GM23338 (cell line): ENCODE measurements around the gene ANKRD27. TPM values are rescaled to one million over a fixed set of nuclear protein-coding genes. Genes with fewer than 3 reads are reported as not detected.
A peak's percentile ranks its signal among the peaks of the same experiment; 100 is the strongest.

Source experiments
- ATAC-seq: fragments of 200-7000 bp; cut with Tn5 transposase; 3 replicates; pipeline ENCODE4 v1.9.1; 2020
- DNase-seq: peaks from one replicate; pipeline ENCODE4 v3.0.0-alpha.2; 2015; ENCODE audit warnings: low spot score
- H2AFZ ChIP-seq: fragments of 200-600 bp; sonication (generic); 2 replicates; pipeline ENCODE4 v1.8.0; 2016; ENCODE audit warnings: antibody characterized with exemption, mild to moderate bottlenecking, moderate library complexity
- H3F3A ChIP-seq: fragments of 200-600 bp; sonication (generic); replicated peaks from 2 replicates; pipeline ENCODE4 v1.8.0; 2017; ENCODE audit warnings: antibody characterized with exemption, mixed run types, low read depth
- H3K27ac ChIP-seq: fragments of 200-600 bp; sonication (generic); 2 replicates; pipeline ENCODE4 v1.6.1; 2016; ENCODE audit warnings: low read depth
- H3K27me3 ChIP-seq: fragments of 200-600 bp; sonication (generic); 2 replicates; pipeline ENCODE4 v1.8.0; 2016; ENCODE audit warnings: mild to moderate bottlenecking, mixed run types, moderate library complexity; ENCODE audit not compliant: insufficient read depth
- H3K36me3 ChIP-seq: fragments of 200-600 bp; sonication (generic); 2 replicates; pipeline ENCODE4 v1.8.0; 2016; ENCODE audit warnings: mild to moderate bottlenecking; ENCODE audit not compliant: insufficient read depth
- H3K4me1 ChIP-seq: fragments of 200-600 bp; sonication (generic); 2 replicates; pipeline ENCODE4 v1.8.0; 2016; ENCODE audit warnings: mild to moderate bottlenecking, moderate library complexity; ENCODE audit not compliant: insufficient read depth
- H3K4me2 ChIP-seq: fragments of 200-600 bp; sonication (generic); 2 replicates; pipeline ENCODE4 v1.7.1; 2017; ENCODE audit warnings: mixed run types
- H3K4me3 ChIP-seq: fragments of 200-600 bp; sonication (generic); 2 replicates; pipeline ENCODE4 v1.6.1; 2016; ENCODE audit warnings: mixed run types
- H3K79me2 ChIP-seq: fragments of 200-600 bp; sonication (generic); replicated peaks from 2 replicates; pipeline ENCODE4 v1.8.0; 2017; ENCODE audit warnings: mild to moderate bottlenecking; ENCODE audit not compliant: insufficient read depth
- H3K9me2 ChIP-seq: fragments of 200-600 bp; sonication (generic); 2 replicates; pipeline ENCODE4 v1.8.0; 2017; ENCODE audit not compliant: insufficient read depth
- H4K20me1 ChIP-seq: fragments of 200-600 bp; sonication (generic); replicated peaks from 2 replicates; pipeline ENCODE4 v1.8.0; 2017; ENCODE audit warnings: mild to moderate bottlenecking; ENCODE audit not compliant: insufficient read depth
- H3K27ac Mint-ChIP-seq: 2 replicates; pipeline ENCODE4 v1.8.0; 2020; ENCODE audit warnings: inconsistent platforms, mild to moderate bottlenecking, moderate library complexity, mixed read lengths
- H3K27me3 Mint-ChIP-seq: 3 replicates; pipeline ENCODE4 v1.8.0; 2022; ENCODE audit warnings: low read depth, mild to moderate bottlenecking, moderate library complexity, mixed read lengths, inconsistent platforms; ENCODE audit not compliant: insufficient read depth, poor library complexity
- H3K36me3 Mint-ChIP-seq: 3 replicates; pipeline ENCODE4 v1.8.0; 2021; ENCODE audit warnings: low read depth, mild to moderate bottlenecking, inconsistent platforms, moderate library complexity, mixed read lengths
- H3K4me1 Mint-ChIP-seq: 3 replicates; pipeline ENCODE4 v1.8.0; 2020; ENCODE audit warnings: mild to moderate bottlenecking, inconsistent platforms, mixed read lengths
- H3K4me3 Mint-ChIP-seq: 3 replicates; pipeline ENCODE4 v1.8.0; 2021; ENCODE audit warnings: moderate library complexity, mild to moderate bottlenecking, inconsistent platforms, mixed read lengths
- H3K9me3 Mint-ChIP-seq: 3 replicates; pipeline ENCODE4 v1.8.0; 2020; ENCODE audit warnings: moderate library complexity, mild to moderate bottlenecking, inconsistent platforms, mixed read lengths
- CREB1 ChIP-seq: fragments of 250-450 bp; sonication (Bioruptor Pico); IDR thresholded peaks from 2 replicates; pipeline ENCODE4 v1.5.0; 2020; ENCODE audit warnings: low read depth, mild to moderate bottlenecking, moderate library complexity
- ETS1 ChIP-seq: IDR thresholded peaks from 2 replicates; pipeline ENCODE4 v1.6.1; 2016; ENCODE audit warnings: antibody characterized with exemption
- EZH2phosphoT487 ChIP-seq: fragments of 200-600 bp; sonication (generic); IDR thresholded peaks from one replicate; pipeline ENCODE4 v1.8.1; 2018; ENCODE audit warnings: antibody characterized with exemption; ENCODE audit not compliant: unreplicated experiment
- JUNB ChIP-seq: IDR thresholded peaks from one replicate; pipeline ENCODE4 v1.6.1; 2016; ENCODE audit warnings: antibody characterized with exemption; ENCODE audit not compliant: unreplicated experiment
- NANOG ChIP-seq: IDR thresholded peaks from 2 replicates; pipeline ENCODE4 v1.6.1; 2016; ENCODE audit warnings: antibody characterized with exemption, borderline replicate concordance
- POLR2AphosphoS5 ChIP-seq: IDR thresholded peaks from 2 replicates; pipeline ENCODE4 v1.6.1; 2016; ENCODE audit warnings: antibody characterized with exemption, low read depth
- REST ChIP-seq: IDR thresholded peaks from one replicate; pipeline ENCODE4 v1.6.1; 2018; ENCODE audit warnings: antibody characterized with exemption; ENCODE audit not compliant: unreplicated experiment
- STAT1 ChIP-seq: IDR thresholded peaks from one replicate; pipeline ENCODE4 v1.6.1; 2016; ENCODE audit warnings: antibody characterized with exemption; ENCODE audit not compliant: unreplicated experiment
- ZNF114 ChIP-seq: fragments of 250-450 bp; sonication (Bioruptor Pico); IDR thresholded peaks from 2 replicates; pipeline ENCODE4 v1.5.0; 2020; ENCODE audit warnings: mild to moderate bottlenecking, moderate library complexity
- ZNF331 ChIP-seq: fragments of 250-450 bp; sonication (Bioruptor Pico); IDR thresholded peaks from 2 replicates; pipeline ENCODE4 v1.5.0; 2020; ENCODE audit warnings: low read depth, mild to moderate bottlenecking, moderate library complexity
- ZNF462 ChIP-seq: fragments of 250-450 bp; sonication (Bioruptor Pico); IDR thresholded peaks from 2 replicates; pipeline ENCODE4 v1.5.0; 2020; ENCODE audit warnings: mild to moderate bottlenecking, moderate library complexity
- polyA plus RNA-seq: library from polyadenylated mRNA; unstranded; fragments of >200 nt; fragmentation: Nextera tagmentation; extraction: Ambion mirVana; gene quantifications from 2 replicates; pipeline ENCODE4 v1.2.1, GENCODE V29; 2016
- total RNA-seq: library from RNA; depleted of rRNA; stranded (reverse); fragments of >200 nt; shearing (Covaris generic); gene quantifications from 2 replicates; pipeline ENCODE4 v1.2.3, GENCODE V29; 2014

Gene ANKRD27
- total and polyA plus RNA-seq, 2 experiments from 2014 or later, result 16.7 to 48.7 TPM

GRCh38 chr19:32558607-32559228 is 116.3 kb downstream of the ANKRD27 start:
- H3K27me3 ChIP-seq, result no peaks in the 10 kb centered on the region
- H3K9me3 Mint-ChIP-seq, result no peaks in the 10 kb centered on the region
- no peak overlapping the region for H3K4me3 ChIP-seq
- H3K4me1 Mint-ChIP-seq, result no peaks in the 10 kb centered on the region
- no peaks in the 10 kb centered on the region for H3K36me3 ChIP-seq
- ATAC-seq, result peak; percentile 64
- no peaks in the 10 kb centered on the region for H3K4me1 ChIP-seq
- H3K27me3 Mint-ChIP-seq, result peaks cover 2% of the 10 kb centered on the region
- H3K36me3 Mint-ChIP-seq, result no peaks in the 10 kb centered on the region
- no peak overlapping the region for H2AFZ ChIP-seq
- H3K79me2 ChIP-seq, result no peaks in the 10 kb centered on the region
- no peak overlapping the region for H3K27ac ChIP-seq
- H3K4me3 Mint-ChIP-seq, result no peak overlapping the region
- H3K9me2 ChIP-seq, result no peaks in the 10 kb centered on the region
- H3K4me2 ChIP-seq, result no peak overlapping the region
- peak; percentile 76 for DNase-seq
- no peaks in the 10 kb centered on the region for H3F3A ChIP-seq
- H4K20me1 ChIP-seq, result no peaks in the 10 kb centered on the region
- H3K27ac Mint-ChIP-seq, result no peak overlapping the region
- no peak for TF ChIP-seq REST
- no peak for TF ChIP-seq POLR2AphosphoS5
- TF ChIP-seq ZNF331, result no peak
- TF ChIP-seq EZH2phosphoT487, result no peak
- no peak for TF ChIP-seq ZNF462 (CRISPR knock-in tag)
- no peak for TF ChIP-seq ETS1
- no peak for TF ChIP-seq CREB1 (CRISPR knock-in tag)
- TF ChIP-seq JUNB, result no peak
- no peak for TF ChIP-seq NANOG
- no peak for TF ChIP-seq ZNF114 (CRISPR knock-in tag)
- no peak for TF ChIP-seq STAT1
